NCI-H187 (cell line): Measurements from ENCODE around the gene PYGB.

Experiments
- DNase-seq, 2 experiments: peaks; one replicate each; lab custom pipeline; 2025; lab: John Stamatoyannopoulos, UW

PYGB gene

GRCh38 chr20:25216199-25216945, 31.5 kb upstream of the PYGB start:
- DNase-seq = no peak

- DNase-seq = no peak
These were observed 30.4 kb upstream of the PYGB start for GRCh38 chr20:25217161-25218108.

- DNase-seq = no peak
These were observed 29.8 kb upstream of the PYGB start for GRCh38 chr20:25218109-25218486.

GRCh38 chr20:25218492-25218891, 29.4 kb upstream of the PYGB start:
- DNase-seq = no peak

GRCh38 chr20:25219365-25219764, 28.5 kb upstream of the PYGB start:
- DNase-seq = no peak

GRCh38 chr20:25220021-25220730, 27.7 kb upstream of the PYGB start:
- DNase-seq = no peak

- no peak for DNase-seq
These were observed 26.9 kb upstream of the PYGB start for GRCh38 chr20:25220810-25221591.

- DNase-seq = no peak
These were observed 26.1 kb upstream of the PYGB start for GRCh38 chr20:25221592-25222460.

- DNase-seq = no peak
These were observed 25.3 kb upstream of the PYGB start for GRCh38 chr20:25222461-25223178.

GRCh38 chr20:25223179-25223661, 24.7 kb upstream of the PYGB start:
- no peak for DNase-seq

- no peak for DNase-seq
These were observed 23.8 kb upstream of the PYGB start for GRCh38 chr20:25223765-25224720.

GRCh38 chr20:25224941-25225340, 22.9 kb upstream of the PYGB start:
- no peak for DNase-seq

- no peak for DNase-seq
These were observed 22.0 kb upstream of the PYGB start for GRCh38 chr20:25225642-25226432.

- no peak for DNase-seq
These were observed 21.2 kb upstream of the PYGB start for GRCh38 chr20:25226433-25227316.

- DNase-seq = no peak
These were observed 20.5 kb upstream of the PYGB start for GRCh38 chr20:25227317-25227831.

GRCh38 chr20:25229486-25230165, 18.3 kb upstream of the PYGB start:
- no peak for DNase-seq
